Hepatocyte (in vitro differentiated cells): ENCODE measurements around the gene R3HDM4. TPM values are rescaled to one million over a fixed set of nuclear protein-coding genes. Genes with fewer than 3 reads are reported as not detected.

Experiments used
- DNase-seq: peaks from one replicate; pipeline ENCODE4 v3.0.0-alpha.2; 2016; ENCODE audit warnings: low spot score
- H2AFZ ChIP-seq: fragments of 200-600 bp; sonication (generic); 2 replicates; pipeline ENCODE4 v1.6.0; 2016; ENCODE audit warnings: antibody characterized with exemption, mild to moderate bottlenecking
- H3K27ac ChIP-seq: fragments of 200-600 bp; sonication (generic); 2 replicates; pipeline ENCODE4 v1.5.1; 2016; ENCODE audit warnings: mild to moderate bottlenecking
- H3K27me3 ChIP-seq: fragments of 200-600 bp; sonication (generic); 2 replicates; pipeline ENCODE4 v1.6.1; 2016
- H3K36me3 ChIP-seq: fragments of 200-600 bp; sonication (generic); replicated peaks from 2 replicates; pipeline ENCODE4 v1.5.1; 2016; ENCODE audit warnings: low read depth; ENCODE audit not compliant: insufficient read depth
- H3K4me1 ChIP-seq: fragments of 200-600 bp; sonication (generic); 2 replicates; pipeline ENCODE4 v1.5.1; 2016; ENCODE audit warnings: mild to moderate bottlenecking, moderate library complexity; ENCODE audit not compliant: insufficient read depth
- H3K4me2 ChIP-seq: fragments of 200-600 bp; sonication (generic); 2 replicates; pipeline ENCODE4 v1.6.0; 2016
- H3K4me3 ChIP-seq: fragments of 200-600 bp; sonication (generic); 2 replicates; pipeline ENCODE4 v1.5.1; 2016; ENCODE audit warnings: mild to moderate bottlenecking
- H3K79me2 ChIP-seq: fragments of 200-600 bp; sonication (generic); 2 replicates; pipeline ENCODE4 v1.6.0; 2017; ENCODE audit warnings: mild to moderate bottlenecking
- H3K9me2 ChIP-seq: fragments of 200-600 bp; sonication (generic); replicated peaks from 2 replicates; pipeline ENCODE4 v1.6.0; 2017; ENCODE audit warnings: mild to moderate bottlenecking; ENCODE audit not compliant: insufficient read depth
- H3K9me3 ChIP-seq: fragments of 200-600 bp; sonication (generic); 2 replicates; pipeline ENCODE4 v1.5.1; 2016; ENCODE audit warnings: low read depth, mild to moderate bottlenecking
- H4K20me1 ChIP-seq: fragments of 200-600 bp; sonication (generic); 2 replicates; pipeline ENCODE4 v1.6.0; 2016; ENCODE audit warnings: mild to moderate bottlenecking; ENCODE audit not compliant: insufficient read depth, poor library complexity, severe bottlenecking
- CTCF ChIP-seq: fragments of 200-600 bp; sonication (generic); IDR thresholded peaks from 2 replicates; pipeline ENCODE4 v1.5.1; 2016; ENCODE audit warnings: antibody characterized with exemption, mild to moderate bottlenecking; ENCODE audit not compliant: poor library complexity
- EZH2 ChIP-seq: fragments of 200-600 bp; sonication (generic); IDR thresholded peaks from 2 replicates; pipeline ENCODE4 v1.6.1; 2016; ENCODE audit warnings: antibody characterized with exemption, mild to moderate bottlenecking, borderline replicate concordance
- EZH2phosphoT487 ChIP-seq: fragments of 200-600 bp; sonication (generic); IDR thresholded peaks from one replicate; pipeline ENCODE4 v1.6.1; 2018; ENCODE audit warnings: antibody characterized with exemption, mild to moderate bottlenecking, low read depth, moderate library complexity; ENCODE audit not compliant: unreplicated experiment, severe bottlenecking
- WGBS: methylation state at CpG from one replicate; pipeline ENCODE4 v1.1.6; 2016; ENCODE audit warnings: low lambda C conversion rate; ENCODE audit errors: missing lambda C conversion rate; 5-methylcytosine and 5-hydroxymethylcytosine counted together
- polyA plus RNA-seq: library from polyadenylated mRNA; unstranded; fragments of >200 nt; fragmentation: Nextera tagmentation; extraction: Ambion mirVana; gene quantifications from 2 replicates; pipeline ENCODE4 v1.2.1, GENCODE V29; 2016
- total RNA-seq: library from RNA; depleted of rRNA; stranded (reverse); fragments of >200 nt; gene quantifications from 2 replicates; pipeline ENCODE4 v1.2.3, GENCODE V29; 2014

The R3HDM4 gene
- total and polyA plus RNA-seq, 2 experiments from 2014 or later, result 44.1 to 86.6 TPM

- Histone ChIP-seq H3K27ac (no peak within 1 kb of the TSS), H3K27me3 (peaks cover 34% of the 10 kb centered on the region), H4K20me1 (no peaks in the 10 kb centered on the region), H3K4me2 (peak within 1 kb of the TSS; percentile 94), H3K4me1 (peaks cover 31% of the 10 kb centered on the region), H3K79me2 (peaks cover 14% of the 10 kb centered on the region), H3K9me2 (no peaks in the 10 kb centered on the region), H3K9me3 (no peaks in the 10 kb centered on the region), H2AFZ (no peak within 1 kb of the TSS), H3K4me3 (no peak within 1 kb of the TSS), H3K36me3 (no peaks in the 10 kb centered on the region)
- peak; percentile 63 for TF ChIP-seq CTCF
- peak; percentile 49 for TF ChIP-seq EZH2phosphoT487
- TF ChIP-seq EZH2, result no peak
- WGBS, result 2% methylated on average over 67 of the region's 87 CpGs
- peak; percentile 74 for DNase-seq
Observed at GRCh38 chr19:917323-918151, 4.5 kb upstream of the R3HDM4 start, which contains the start of gene KISS1R. TSS of gene KISS1R (plus strand) at chr19:917333. CDS start at chr19:917503, 170 bp downstream.

GRCh38 chr19:916645-917322 lies 3.8 kb upstream of the R3HDM4 start:
- no peak overlapping the region for H3K4me3 ChIP-seq
- peaks cover 15% of the 10 kb centered on the region for H3K79me2 ChIP-seq
- H2AFZ ChIP-seq, result no peak overlapping the region
- H4K20me1 ChIP-seq, result no peaks in the 10 kb centered on the region
- DNase-seq, result peak; percentile 74
- peaks cover 31% of the 10 kb centered on the region for H3K4me1 ChIP-seq
- 27% methylated on average over 18 of the region's 35 CpGs for WGBS
- no peak for TF ChIP-seq EZH2
- no peak for TF ChIP-seq EZH2phosphoT487
- no peak for TF ChIP-seq CTCF
- H3K36me3 ChIP-seq, result no peaks in the 10 kb centered on the region
- H3K9me3 ChIP-seq, result no peaks in the 10 kb centered on the region
- H3K27me3 ChIP-seq, result peaks cover 34% of the 10 kb centered on the region
- no peak overlapping the region for H3K27ac ChIP-seq
- peak overlapping the region; percentile 94 for H3K4me2 ChIP-seq
- no peaks in the 10 kb centered on the region for H3K9me2 ChIP-seq

- Histone ChIP-seq H2AFZ (no peak overlapping the region), H4K20me1 (no peaks in the 10 kb centered on the region), H3K4me2 (peak overlapping the region; percentile 80), H3K9me2 (no peaks in the 10 kb centered on the region), H3K36me3 (no peaks in the 10 kb centered on the region), H3K4me1 (peaks cover 14% of the 10 kb centered on the region), H3K27me3 (peaks cover 8% of the 10 kb centered on the region), H3K9me3 (no peaks in the 10 kb centered on the region), H3K79me2 (peaks cover 54% of the 10 kb centered on the region), H3K4me3 (peak overlapping the region; percentile 91), H3K27ac (peak overlapping the region; percentile 89)
- WGBS, result no CpG with 5 or more reads among the region's 69 CpGs
- DNase-seq, result peak; percentile 53
- no peak for TF ChIP-seq EZH2phosphoT487
- no peak for TF ChIP-seq CTCF
- no peak for TF ChIP-seq EZH2
Observed at GRCh38 chr19:912181-913079, 589 bp downstream of the R3HDM4 start.
